ENCODE measurements around the gene TMEM107.

- no peak for TF ChIP-seq AEBP2 (tag by site-specific recombination; IDR thresholded peaks at IDR 0.05; ENCODE audit: borderline replicate concordance)
- no peak for TF ChIP-seq REST (tag by site-specific recombination; IDR thresholded peaks at IDR 0.05)
- no peak for TF ChIP-seq PATZ1 (tag by site-specific recombination; IDR thresholded peaks at IDR 0.05)
- no peak for TF ChIP-seq KLF1 (tag by site-specific recombination; IDR thresholded peaks at IDR 0.05)
- TF ChIP-seq CTCF (tag by site-specific recombination; IDR thresholded peaks at IDR 0.05), result no peak
- no peak for TF ChIP-seq ZBTB26 (tag by site-specific recombination; optimal IDR thresholded peaks at IDR 0.05)
Measured at GRCh38 chr17:8204761-8205555, 28.8 kb upstream of the TMEM107 start.
